SH-SY5Y (cell line): ENCODE results near the gene STRIP2.

Experiments used
- GATA2 ChIP-seq: IDR thresholded peaks from 2 replicates; pipeline ENCODE4 v1.6.1; 2011; ENCODE audit warnings: mild to moderate bottlenecking, low read depth, low read length
- GATA3 ChIP-seq: IDR thresholded peaks from 2 replicates; pipeline ENCODE4 v1.6.1; 2011; ENCODE audit warnings: low read depth, mild to moderate bottlenecking, low read length, moderate library complexity

DNA sequence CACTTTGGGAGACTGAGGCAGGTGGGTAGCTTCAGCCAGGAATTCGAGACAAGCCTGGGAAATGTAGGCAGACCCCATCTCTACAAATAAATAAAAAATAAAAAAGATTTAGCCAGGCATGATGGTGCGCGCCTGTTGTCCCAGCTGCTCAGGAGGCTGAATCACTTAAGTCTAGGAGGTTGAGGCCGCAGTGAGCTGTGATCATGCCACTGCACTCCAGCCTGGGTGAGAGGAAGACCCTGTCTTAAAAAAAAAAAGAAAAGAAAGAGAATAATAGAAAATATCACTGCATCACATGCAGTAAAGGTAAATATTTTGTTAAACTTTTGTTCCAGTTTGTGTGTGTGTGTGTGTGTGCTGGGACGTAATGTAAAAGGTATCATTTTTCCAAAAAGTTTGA, 3.0 kb downstream of the STRIP2 start:
- TF ChIP-seq GATA3 = no peak
- TF ChIP-seq GATA2 = no peak
